A549 (cell line): ENCODE data around the gene SHC4. TPM values are rescaled to one million over a fixed set of nuclear protein-coding genes. Genes with fewer than 3 reads are reported as not detected.

Source experiments
- ATAC-seq, 2 experiments: fragments of 200-7000 bp in 1 of 2; fragments of >200 bp in 1 of 2; cut with Nextera tagmentation in 1 of 2; cut with Tn5 transposase in 1 of 2; 3 replicates each; pipeline versions ENCODE4 v1.8.0 to v1.9.1; 2018 to 2020; ENCODE audit warnings: mild to moderate bottlenecking in 1 of 2, moderate library complexity in 1 of 2
- CTCF ChIA-PET: fragments of 300-600 bp; sonication (Branson Sonifier 250); formaldehyde crosslinking; extraction: SDS; loops from one replicate; lab custom pipeline; 2021; ENCODE audit warnings: antibody characterized with exemption, inconsistent platforms; lab: Yijun Ruan, JAX
- POLR2A ChIA-PET: fragments of 350-600 bp; formaldehyde crosslinking; extraction: SDS; loops from one replicate; lab custom pipeline; 2021; ENCODE audit warnings: antibody characterized with exemption, inconsistent platforms; lab: Yijun Ruan, JAX
- DNase-seq, 2 experiments: peaks; one replicate each; pipeline versions ENCODE4 v3.0.0 to v3.0.0-alpha.2; 2011 to 2016; ENCODE audit warnings: low read depth in 1 of 2, low spot score in 1 of 2
- FAIRE-seq: peaks from 2 replicates; lab custom pipeline; 2011; peaks lifted over from hg19 to GRCh38; lab: Jason Lieb, UNC
- H3K27ac ChIP-seq, 2 experiments: fragments of >200 bp; sonication (Bioruptor Twin); formaldehyde crosslinking; 3 replicates each; pipeline ENCODE4 v1.5.1; 2016 to 2017
- H3K4me1 ChIP-seq: fragments of >200 bp; sonication (Bioruptor Twin); formaldehyde crosslinking; 3 replicates; pipeline ENCODE4 v1.6.1; 2016
- H3K4me2 ChIP-seq: fragments of >200 bp; sonication (Bioruptor Twin); formaldehyde crosslinking; 3 replicates; pipeline ENCODE4 v1.6.1; 2016
- H3K4me3 ChIP-seq: fragments of >200 bp; sonication (Bioruptor Twin); formaldehyde crosslinking; 3 replicates; pipeline ENCODE4 v1.5.1; 2016
- H3K9me3 ChIP-seq: fragments of >200 bp; sonication (Bioruptor Twin); formaldehyde crosslinking; 3 replicates; pipeline ENCODE4 v1.6.1; 2016
- BHLHE40 ChIP-seq: IDR thresholded peaks from 2 replicates; pipeline ENCODE4 v1.6.1; 2012; ENCODE audit warnings: low read depth, low read length, inconsistent platforms
- CEBPB ChIP-seq, 2 experiments: fragments of >200 bp in 1 of 2; sonication (Bioruptor Twin) in 1 of 2; formaldehyde crosslinking in 1 of 2; IDR thresholded peaks; 2 replicates each; pipeline ENCODE4 v1.6.1; 2012 to 2016
- EHF ChIP-seq: fragments of 250-450 bp; sonication (Bioruptor Pico); IDR thresholded peaks from 2 replicates; pipeline ENCODE4 v1.5.0; 2020; ENCODE audit warnings: mild to moderate bottlenecking
- ELK1 ChIP-seq: fragments of 150-350 bp; IDR thresholded peaks from 2 replicates; pipeline ENCODE4 v1.6.1; 2014; ENCODE audit warnings: low read depth, mild to moderate bottlenecking, low read length
- ESRRA ChIP-seq: fragments of 150-350 bp; IDR thresholded peaks from 2 replicates; pipeline ENCODE4 v1.6.1; 2014; ENCODE audit warnings: mild to moderate bottlenecking, low read length, borderline replicate concordance
- FOSL2 ChIP-seq, 2 experiments: fragments of 450-650 bp in 1 of 2; fragments of >200 bp in 1 of 2; sonication (Bioruptor Twin) in 1 of 2; formaldehyde crosslinking; IDR thresholded peaks; 2 replicates each; pipeline versions ENCODE4 v1.5.0 to v1.6.1; 2016 to 2020; ENCODE audit warnings: mild to moderate bottlenecking in 1 of 2, moderate library complexity in 1 of 2
- HDAC2 ChIP-seq: fragments of 200-600 bp; sonication (generic); IDR thresholded peaks from 2 replicates; pipeline ENCODE4 v1.6.1; 2016
- HMGXB4 ChIP-seq: fragments of 250-450 bp; sonication (Bioruptor Pico); IDR thresholded peaks from 2 replicates; pipeline ENCODE4 v1.5.0; 2021; ENCODE audit warnings: mild to moderate bottlenecking, moderate library complexity, borderline replicate concordance
- HOXA7 ChIP-seq: fragments of 250-450 bp; sonication (Bioruptor Pico); IDR thresholded peaks from 2 replicates; pipeline ENCODE4 v1.5.0; 2020; ENCODE audit warnings: mild to moderate bottlenecking, moderate library complexity
- HOXB5 ChIP-seq: fragments of 250-450 bp; sonication (Bioruptor Pico); IDR thresholded peaks from 2 replicates; pipeline ENCODE4 v1.5.0; 2020; ENCODE audit warnings: mild to moderate bottlenecking, moderate library complexity
- JUN ChIP-seq, 2 experiments: fragments of >200 bp; sonication (Bioruptor Twin); formaldehyde crosslinking; IDR thresholded peaks; 2 replicates in 1 of 2; 3 replicates in 1 of 2; pipeline ENCODE4 v1.6.1; 2016 to 2017
- JUNB ChIP-seq: fragments of >200 bp; sonication (Bioruptor Twin); formaldehyde crosslinking; IDR thresholded peaks from 2 replicates; pipeline ENCODE4 v1.6.1; 2016
- KDM1A ChIP-seq: fragments of 200-600 bp; sonication (generic); IDR thresholded peaks from 2 replicates; pipeline ENCODE4 v1.6.1; 2016; ENCODE audit warnings: low read depth, mild to moderate bottlenecking
- MAZ ChIP-seq: fragments of 150-350 bp; IDR thresholded peaks from 2 replicates; pipeline ENCODE4 v1.6.1; 2014; ENCODE audit warnings: antibody characterized with exemption, low read depth, low read length, borderline replicate concordance
- NPAS2 ChIP-seq: fragments of 250-450 bp; sonication (Bioruptor Pico); IDR thresholded peaks from 2 replicates; pipeline ENCODE4 v1.8.0; 2022; ENCODE audit warnings: mild to moderate bottlenecking, moderate library complexity, borderline replicate concordance
- PHF8 ChIP-seq: fragments of 200-600 bp; sonication (generic); IDR thresholded peaks from 2 replicates; pipeline ENCODE4 v1.6.1; 2016; ENCODE audit warnings: low read depth, mild to moderate bottlenecking, antibody characterized with exemption, moderate library complexity, borderline replicate concordance
- POLR2A ChIP-seq: IDR thresholded peaks from 2 replicates; pipeline ENCODE4 v1.6.1; 2012; ENCODE audit warnings: mild to moderate bottlenecking, low read length
- RAD21 ChIP-seq, 2 experiments: fragments of >200 bp in 1 of 2; sonication (Bioruptor Twin) in 1 of 2; formaldehyde crosslinking in 1 of 2; IDR thresholded peaks in 1 of 2; conservative IDR thresholded peaks in 1 of 2; 2 replicates in 1 of 2; 3 replicates in 1 of 2; pipeline ENCODE4 v1.6.1; 2012 to 2018; ENCODE audit warnings: inconsistent platforms in 1 of 2
- RNF2 ChIP-seq: fragments of 200-600 bp; sonication (generic); IDR thresholded peaks from 2 replicates; pipeline ENCODE4 v1.6.1; 2016; ENCODE audit warnings: low read depth, mild to moderate bottlenecking, antibody characterized with exemption, moderate library complexity, borderline replicate concordance
- SREBF2 ChIP-seq: fragments of 450-650 bp; IDR thresholded peaks from 2 replicates; pipeline ENCODE4 v1.6.1; 2014; ENCODE audit warnings: mild to moderate bottlenecking, moderate library complexity
- TP53 ChIP-seq: fragments of 250-450 bp; sonication (Bioruptor Pico); IDR thresholded peaks from 2 replicates; pipeline ENCODE4 v1.5.0; 2021; ENCODE audit warnings: mild to moderate bottlenecking, moderate library complexity
- ZC3H11A ChIP-seq: fragments of 450-650 bp; IDR thresholded peaks from 2 replicates; pipeline ENCODE4 v1.6.1; 2014; ENCODE audit warnings: antibody characterized with exemption, mild to moderate bottlenecking
- ZFP36 ChIP-seq: fragments of 450-650 bp; IDR thresholded peaks from 2 replicates; pipeline ENCODE4 v1.6.1; 2014; ENCODE audit warnings: borderline replicate concordance; ENCODE audit not compliant: partially characterized antibody
- ZNF302 ChIP-seq: fragments of 250-450 bp; sonication (Bioruptor Pico); IDR thresholded peaks from 2 replicates; pipeline ENCODE4 v1.9.0; 2021; ENCODE audit warnings: inconsistent platforms, mild to moderate bottlenecking, moderate library complexity
- ZSCAN20 ChIP-seq: fragments of 250-450 bp; sonication (Bioruptor Pico); IDR thresholded peaks from 2 replicates; pipeline ENCODE4 v1.8.0; 2022; ENCODE audit warnings: mild to moderate bottlenecking, moderate library complexity
- whole genome bisulfite sequencing: methylation state at CpG from one replicate; pipeline ENCODE4 v1.1.6; 2017; ENCODE audit errors: missing lambda C conversion rate; 5-methylcytosine and 5-hydroxymethylcytosine counted together
- polyA plus RNA-seq, 4 experiments: library from polyadenylated mRNA; depleted of rRNA in 3 of 4; stranded (reverse); fragments of >200 nt; fragmentation: RNase III in 1 of 4; extraction: RNeasy Plus Mini Kit Qiagen cat#74134 plus additional on column Dnase treatment in 1 of 4; gene quantifications; 2 replicates in 3 of 4; 3 replicates in 1 of 4; pipeline ENCODE4 v1.2.3, GENCODE V29; 2011 to 2017
- TF ChIP-seq, protein P1 (sequence below): fragments of 250-450 bp; sonication (Bioruptor Pico); IDR thresholded peaks from 2 replicates; pipeline ENCODE4 v1.5.0; 2020; ENCODE audit warnings: low read depth, mild to moderate bottlenecking, moderate library complexity
- TF ChIP-seq, protein P2 (sequence below): fragments of >200 bp; sonication (Bioruptor Twin); formaldehyde crosslinking; IDR thresholded peaks from 3 replicates; pipeline ENCODE4 v1.5.1; 2016
- TF ChIP-seq, protein P3 (sequence below): fragments of 200-600 bp; sonication (generic); IDR thresholded peaks from 2 replicates; pipeline ENCODE4 v1.6.1; 2016; ENCODE audit warnings: antibody characterized with exemption, mild to moderate bottlenecking, moderate library complexity

The SHC4 gene
- polyA plus RNA-seq, 2 of the 4 experiments (the other 2 are of a cell fraction): 0.08 to 0.16 TPM

GRCh38 chr15:48935236-48935635 lies 28.5 kb downstream of the SHC4 start:
- H3K4me3 ChIP-seq: no peak overlapping the region
- no peaks in the 10 kb centered on the region for H3K9me3 ChIP-seq
- ATAC-seq (no peak), DNase-seq (no peak), FAIRE-seq (no peak)
- no peak overlapping the region for H3K4me2 ChIP-seq
- H3K27ac ChIP-seq: no peak overlapping the region
- ChIA-PET CTCF (no interaction called here), POLR2A (no interaction called here)
- no peak for TF ChIP-seq POLR2A
- no peak for TF ChIP-seq HDAC2
- no peak for TF ChIP-seq RNF2
- no peak for TF ChIP-seq HOXA7 (CRISPR knock-in tag)
- TF ChIP-seq ELK1: no peak
- no peak for TF ChIP-seq NPAS2
- no peak for TF ChIP-seq SREBF2
- no peak for TF ChIP-seq JUN (IDR thresholded peaks at IDR 0.05)
- TF ChIP-seq, protein P1, sequence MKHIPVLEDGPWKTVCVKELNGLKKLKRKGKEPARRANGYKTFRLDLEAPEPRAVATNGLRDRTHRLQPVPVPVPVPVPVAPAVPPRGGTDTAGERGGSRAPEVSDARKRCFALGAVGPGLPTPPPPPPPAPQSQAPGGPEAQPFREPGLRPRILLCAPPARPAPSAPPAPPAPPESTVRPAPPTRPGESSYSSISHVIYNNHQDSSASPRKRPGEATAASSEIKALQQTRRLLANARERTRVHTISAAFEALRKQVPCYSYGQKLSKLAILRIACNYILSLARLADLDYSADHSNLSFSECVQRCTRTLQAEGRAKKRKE: no peak
- TF ChIP-seq ESRRA: no peak
- no peak for TF ChIP-seq TP53 (CRISPR knock-in tag)
- H3K4me1 ChIP-seq: peaks cover 10% of the 10 kb centered on the region

DNA sequence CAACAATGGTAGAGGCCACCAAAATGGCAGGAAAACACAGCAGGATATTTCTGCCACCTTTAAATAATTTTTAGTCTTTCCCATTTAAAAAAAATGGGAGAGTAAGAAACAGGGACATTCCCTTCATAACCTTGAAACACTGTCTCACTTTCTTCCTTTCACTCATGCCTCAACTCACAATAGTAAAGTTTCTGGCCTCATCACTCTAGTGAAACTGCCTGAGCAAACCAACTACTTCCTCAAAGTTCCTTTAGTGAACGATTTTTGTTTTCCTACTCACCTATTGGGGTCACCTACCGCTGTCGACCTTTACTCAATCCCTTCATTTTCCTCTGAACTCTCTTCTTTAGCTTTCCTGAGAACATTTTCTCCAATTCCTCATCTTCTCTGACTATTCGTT lies 33.0 kb downstream of the SHC4 start:
- ATAC-seq: no peak
- Histone ChIP-seq H3K27ac (no peak overlapping the region), H3K4me3 (no peak overlapping the region), H3K4me2 (no peak overlapping the region), H3K4me1 (peaks cover 7% of the 10 kb centered on the region; the same call in 2 of the 3 replicates), H3K9me3 (no peaks in the 10 kb centered on the region)
- FAIRE-seq: no peak
- DNase-seq: no peak
- ChIA-PET POLR2A (no interaction called here), CTCF (no interaction called here)
- TF ChIP-seq TP53 (CRISPR knock-in tag) (no peak), JUNB (no peak), CEBPB (IDR thresholded peaks at IDR 0.05) (no peak), KDM1A (no peak), EHF (CRISPR knock-in tag) (no peak), BHLHE40 (no peak), HMGXB4 (no peak), ZSCAN20 (CRISPR knock-in tag) (no peak), ZFP36 (no peak), HOXB5 (no peak), ESRRA (no peak)
- TF ChIP-seq, protein P2, sequence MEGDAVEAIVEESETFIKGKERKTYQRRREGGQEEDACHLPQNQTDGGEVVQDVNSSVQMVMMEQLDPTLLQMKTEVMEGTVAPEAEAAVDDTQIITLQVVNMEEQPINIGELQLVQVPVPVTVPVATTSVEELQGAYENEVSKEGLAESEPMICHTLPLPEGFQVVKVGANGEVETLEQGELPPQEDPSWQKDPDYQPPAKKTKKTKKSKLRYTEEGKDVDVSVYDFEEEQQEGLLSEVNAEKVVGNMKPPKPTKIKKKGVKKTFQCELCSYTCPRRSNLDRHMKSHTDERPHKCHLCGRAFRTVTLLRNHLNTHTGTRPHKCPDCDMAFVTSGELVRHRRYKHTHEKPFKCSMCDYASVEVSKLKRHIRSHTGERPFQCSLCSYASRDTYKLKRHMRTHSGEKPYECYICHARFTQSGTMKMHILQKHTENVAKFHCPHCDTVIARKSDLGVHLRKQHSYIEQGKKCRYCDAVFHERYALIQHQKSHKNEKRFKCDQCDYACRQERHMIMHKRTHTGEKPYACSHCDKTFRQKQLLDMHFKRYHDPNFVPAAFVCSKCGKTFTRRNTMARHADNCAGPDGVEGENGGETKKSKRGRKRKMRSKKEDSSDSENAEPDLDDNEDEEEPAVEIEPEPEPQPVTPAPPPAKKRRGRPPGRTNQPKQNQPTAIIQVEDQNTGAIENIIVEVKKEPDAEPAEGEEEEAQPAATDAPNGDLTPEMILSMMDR: no peak
- WGBS: 62% methylated on average over 4 of the region's 4 CpGs

GRCh38 chr15:48929661-48930060 lies 34.1 kb downstream of the SHC4 start:
- Histone ChIP-seq H3K4me1 (peaks cover 11% of the 10 kb centered on the region; the same call in 2 of the 3 replicates), H3K4me2 (no peak overlapping the region), H3K4me3 (no peak overlapping the region), H3K27ac (no peak overlapping the region), H3K9me3 (no peaks in the 10 kb centered on the region)
- no peak for ATAC-seq
- 90% methylated on average over 3 of the region's 3 CpGs for WGBS
- ChIA-PET POLR2A (no interaction called here), CTCF (no interaction called here)
- no peak for DNase-seq
- FAIRE-seq: no peak
- TF ChIP-seq RAD21 (conservative IDR thresholded peaks at IDR 0.05 in 1 of 2, IDR thresholded peaks at IDR 0.05 in 1 of 2) (no peak), SREBF2 (no peak), ZNF302 (CRISPR knock-in tag) (no peak), TP53 (CRISPR knock-in tag) (no peak), MAZ (no peak), FOSL2 (IDR thresholded peaks at IDR 0.05) (no peak), FOSL2 (CRISPR knock-in tag; IDR thresholded peaks at IDR 0.05) (no peak), PHF8 (no peak), ZC3H11A (no peak)
- TF ChIP-seq, protein P3, sequence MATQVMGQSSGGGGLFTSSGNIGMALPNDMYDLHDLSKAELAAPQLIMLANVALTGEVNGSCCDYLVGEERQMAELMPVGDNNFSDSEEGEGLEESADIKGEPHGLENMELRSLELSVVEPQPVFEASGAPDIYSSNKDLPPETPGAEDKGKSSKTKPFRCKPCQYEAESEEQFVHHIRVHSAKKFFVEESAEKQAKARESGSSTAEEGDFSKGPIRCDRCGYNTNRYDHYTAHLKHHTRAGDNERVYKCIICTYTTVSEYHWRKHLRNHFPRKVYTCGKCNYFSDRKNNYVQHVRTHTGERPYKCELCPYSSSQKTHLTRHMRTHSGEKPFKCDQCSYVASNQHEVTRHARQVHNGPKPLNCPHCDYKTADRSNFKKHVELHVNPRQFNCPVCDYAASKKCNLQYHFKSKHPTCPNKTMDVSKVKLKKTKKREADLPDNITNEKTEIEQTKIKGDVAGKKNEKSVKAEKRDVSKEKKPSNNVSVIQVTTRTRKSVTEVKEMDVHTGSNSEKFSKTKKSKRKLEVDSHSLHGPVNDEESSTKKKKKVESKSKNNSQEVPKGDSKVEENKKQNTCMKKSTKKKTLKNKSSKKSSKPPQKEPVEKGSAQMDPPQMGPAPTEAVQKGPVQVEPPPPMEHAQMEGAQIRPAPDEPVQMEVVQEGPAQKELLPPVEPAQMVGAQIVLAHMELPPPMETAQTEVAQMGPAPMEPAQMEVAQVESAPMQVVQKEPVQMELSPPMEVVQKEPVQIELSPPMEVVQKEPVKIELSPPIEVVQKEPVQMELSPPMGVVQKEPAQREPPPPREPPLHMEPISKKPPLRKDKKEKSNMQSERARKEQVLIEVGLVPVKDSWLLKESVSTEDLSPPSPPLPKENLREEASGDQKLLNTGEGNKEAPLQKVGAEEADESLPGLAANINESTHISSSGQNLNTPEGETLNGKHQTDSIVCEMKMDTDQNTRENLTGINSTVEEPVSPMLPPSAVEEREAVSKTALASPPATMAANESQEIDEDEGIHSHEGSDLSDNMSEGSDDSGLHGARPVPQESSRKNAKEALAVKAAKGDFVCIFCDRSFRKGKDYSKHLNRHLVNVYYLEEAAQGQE: no peak
